HepG2 (cell line): ENCODE measurements around the gene CSTF3.

Experiments used
- CENPX ChIP-seq: sonication (generic); formaldehyde crosslinking; IDR thresholded peaks from 2 replicates; pipeline ENCODE4 v1.9.0; 2021; ENCODE audit warnings: mild to moderate bottlenecking, missing genetic modification reagents, moderate library complexity
- MTERF4 ChIP-seq: sonication (generic); formaldehyde crosslinking; IDR thresholded peaks from 2 replicates; pipeline ENCODE4 v1.8.0; 2023; ENCODE audit warnings: mild to moderate bottlenecking, missing genetic modification reagents
- NFRKB ChIP-seq: fragments of 450-650 bp; IDR thresholded peaks from 2 replicates; pipeline ENCODE4 v1.6.1; 2017
- PHF8 ChIP-seq: sonication (generic); formaldehyde crosslinking; IDR thresholded peaks from 2 replicates; pipeline ENCODE4 v1.5.0; 2020; ENCODE audit warnings: missing genetic modification reagents
- POLR2A ChIP-seq, 2 experiments: IDR thresholded peaks; 2 replicates each; pipeline ENCODE4 v1.6.1; 2011; ENCODE audit warnings: low read depth in 2 of 2, low read length in 2 of 2, mild to moderate bottlenecking in 1 of 2, moderate library complexity in 1 of 2; ENCODE audit not compliant: insufficient read depth in 1 of 2
- RELA ChIP-seq: sonication (generic); formaldehyde crosslinking; IDR thresholded peaks from 2 replicates; pipeline ENCODE4 v1.4.0; 2020; ENCODE audit warnings: missing genetic modification reagents
- SIN3A ChIP-seq: IDR thresholded peaks from 2 replicates; pipeline ENCODE4 v1.6.1; 2011; ENCODE audit warnings: low read depth, mild to moderate bottlenecking, control low read depth, low read length, borderline replicate concordance
- SUZ12 ChIP-seq: fragments of 150-350 bp; IDR thresholded peaks from 2 replicates; pipeline ENCODE4 v1.6.1; 2014; ENCODE audit warnings: low read depth, low read length
- YY1 ChIP-seq: IDR thresholded peaks from 2 replicates; pipeline ENCODE4 v1.6.1; 2011; ENCODE audit warnings: low read length, low read depth, moderate library complexity, mild to moderate bottlenecking; ENCODE audit not compliant: insufficient read depth, insufficient replicate concordance
- ZNF510 ChIP-seq: sonication (generic); formaldehyde crosslinking; IDR thresholded peaks from 2 replicates; pipeline ENCODE4 v1.4.0; 2020; ENCODE audit warnings: low read depth, mild to moderate bottlenecking, missing genetic modification reagents

GRCh38 chr11:33162831-33163230, 1.6 kb upstream of the CSTF3 start:
- no peak for TF ChIP-seq RELA (CRISPR knock-in tag)
- TF ChIP-seq MTERF4 (CRISPR knock-in tag), result no peak
- no peak for TF ChIP-seq CENPX (CRISPR knock-in tag)
- no peak for TF ChIP-seq YY1
- TF ChIP-seq SUZ12, result no peak
- no peak for TF ChIP-seq POLR2A (IDR thresholded peaks at IDR 0.05; ENCODE audit: insufficient read depth in 1 of 2, low read depth in 2 of 2, low read length in 2 of 2)
- TF ChIP-seq SIN3A, result no peak
- no peak for TF ChIP-seq ZNF510 (CRISPR knock-in tag)
- TF ChIP-seq NFRKB, result no peak
- TF ChIP-seq PHF8 (CRISPR knock-in tag), result no peak
